GM18951 (cell line): ENCODE results near the gene GALNTL6.

Experiments used
- POLR2A ChIP-seq: IDR thresholded peaks from 4 replicates; pipeline ENCODE4 v1.6.1; 2011; ENCODE audit warnings: mild to moderate bottlenecking; ENCODE audit not compliant: insufficient read length, insufficient read depth; ENCODE audit errors: extremely low read depth
- in situ Hi-C: fragments of 300-500 bp; cut with MboI; formaldehyde crosslinking; loops from one replicate; pipeline ENCODE4 v1.12.0; 2022; ENCODE audit warnings: low sequenced_read_pairs, mixed read lengths, inconsistent platforms; ENCODE audit not compliant: unreplicated experiment

Gene GALNTL6

GRCh38 chr4:172989984-172990820 lies 1177.0 kb downstream of the GALNTL6 start:
- TF ChIP-seq POLR2A: no peak
- in situ Hi-C loops: no loop called here

- in situ Hi-C loops: no loop called here
- no peak for TF ChIP-seq POLR2A
Measured at GRCh38 chr4:172992648-172993378, 1179.6 kb downstream of the GALNTL6 start.

GRCh38 chr4:172995161-172995560 lies 1182.0 kb downstream of the GALNTL6 start:
- in situ Hi-C loops: no loop called here
- TF ChIP-seq POLR2A: no peak

- in situ Hi-C loops: no loop called here
- no peak for TF ChIP-seq POLR2A
Measured at GRCh38 chr4:172995704-172996103, 1182.5 kb downstream of the GALNTL6 start.

- in situ Hi-C loops: no loop called here
- TF ChIP-seq POLR2A: no peak
Measured at GRCh38 chr4:172996571-172997216, 1183.5 kb downstream of the GALNTL6 start.

GRCh38 chr4:172997217-172997609 lies 1184.0 kb downstream of the GALNTL6 start:
- in situ Hi-C loops: no loop called here
- TF ChIP-seq POLR2A: no peak

- TF ChIP-seq POLR2A: no peak
- in situ Hi-C loops: no loop called here
Measured at GRCh38 chr4:172997856-172998255, 1184.7 kb downstream of the GALNTL6 start.

- no peak for TF ChIP-seq POLR2A
- in situ Hi-C loops: no loop called here
Measured at GRCh38 chr4:172998527-172999469, 1185.6 kb downstream of the GALNTL6 start.

GRCh38 chr4:173001571-173001970 lies 1188.4 kb downstream of the GALNTL6 start:
- TF ChIP-seq POLR2A: no peak
- in situ Hi-C loops: no loop called here

GRCh38 chr4:173002830-173003561 lies 1189.8 kb downstream of the GALNTL6 start:
- no peak for TF ChIP-seq POLR2A
- in situ Hi-C loops: no loop called here

- TF ChIP-seq POLR2A: no peak
- in situ Hi-C loops: no loop called here
Measured at GRCh38 chr4:173005912-173006633, 1192.9 kb downstream of the GALNTL6 start.

GRCh38 chr4:173008436-173008835 lies 1195.2 kb downstream of the GALNTL6 start:
- in situ Hi-C loops: no loop called here
- no peak for TF ChIP-seq POLR2A
